ENCODE data around the gene HS6ST2.

HS6ST2 gene

GRCh38 chrX:132673331-132673730, 285.1 kb downstream of the HS6ST2 start:
- no peak for DNase-seq (ENCODE audit: low spot score)

DNA sequence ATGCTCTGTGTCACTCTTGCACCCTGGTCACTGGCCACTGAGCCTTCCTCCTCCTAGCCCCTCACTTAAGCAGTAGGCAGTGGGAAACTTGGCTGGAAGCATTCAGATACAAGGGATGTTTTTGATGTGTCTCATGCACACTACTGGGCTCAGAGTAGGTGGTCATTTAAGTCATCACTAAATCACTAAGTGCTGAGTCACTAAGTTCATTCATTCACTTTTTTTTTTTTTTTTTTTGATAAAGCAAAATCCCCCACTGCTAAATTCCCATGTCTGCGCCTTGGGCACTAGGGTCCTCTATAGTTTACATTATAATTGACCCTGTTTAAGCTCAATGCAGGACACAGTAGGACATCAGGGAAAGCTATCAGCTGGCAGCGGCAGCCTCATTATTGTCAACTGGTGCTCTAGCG, 287.2 kb downstream of the HS6ST2 start:
- DNase-seq (ENCODE audit: low spot score) = no peak

DNA sequence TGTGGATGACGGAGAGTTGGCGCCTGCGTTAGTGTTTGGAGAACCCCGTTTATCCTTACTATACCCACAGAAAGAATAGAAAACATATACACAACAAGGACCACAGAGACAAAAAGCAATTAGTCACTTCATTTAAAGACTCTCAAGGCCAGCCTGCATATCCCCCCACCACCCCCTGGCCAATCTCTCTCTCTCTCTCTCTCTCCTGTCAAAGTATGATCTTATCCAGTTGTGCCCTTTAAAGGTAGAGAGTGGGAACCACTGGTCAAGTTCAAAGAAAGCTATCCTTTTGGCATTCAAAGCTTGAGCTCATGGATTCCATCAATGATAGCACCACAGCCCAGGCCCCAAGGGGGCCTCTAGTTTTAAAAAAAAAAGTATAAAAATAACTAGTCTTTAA, 289.3 kb downstream of the HS6ST2 start:
- DNase-seq (ENCODE audit: low spot score) = no peak

DNA sequence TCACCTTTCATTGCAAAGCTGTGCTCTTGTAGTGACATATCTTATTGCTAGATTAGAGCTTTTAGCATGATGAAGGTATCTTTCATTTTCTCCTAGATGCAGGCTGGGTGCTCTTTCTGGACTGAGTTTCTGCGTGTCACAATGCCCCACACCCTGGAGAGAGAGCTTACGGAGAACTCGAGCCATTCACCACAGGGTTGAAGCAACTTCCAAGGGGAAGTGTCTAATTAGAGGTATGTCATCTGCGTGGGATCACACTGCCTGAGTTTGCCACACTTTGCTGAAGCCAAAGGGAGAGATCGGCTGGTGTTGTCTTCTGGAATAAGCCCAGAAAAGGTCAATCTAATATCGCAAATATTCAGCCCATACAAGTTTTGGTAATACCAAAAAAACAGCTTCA, 290.3 kb downstream of the HS6ST2 start:
- no peak for DNase-seq (ENCODE audit: low spot score)

- DNase-seq (ENCODE audit: low spot score) = no peak
Observed at GRCh38 chrX:132665676-132666075, 292.8 kb downstream of the HS6ST2 start.

- no peak for DNase-seq (ENCODE audit: low spot score)
Observed at GRCh38 chrX:132664273-132664672, 294.2 kb downstream of the HS6ST2 start.

GRCh38 chrX:132662844-132663243, 295.6 kb downstream of the HS6ST2 start:
- no peak for DNase-seq (ENCODE audit: low spot score)

- no peak for DNase-seq (ENCODE audit: low spot score)
Observed at GRCh38 chrX:132657876-132658275, 300.6 kb downstream of the HS6ST2 start.

DNA sequence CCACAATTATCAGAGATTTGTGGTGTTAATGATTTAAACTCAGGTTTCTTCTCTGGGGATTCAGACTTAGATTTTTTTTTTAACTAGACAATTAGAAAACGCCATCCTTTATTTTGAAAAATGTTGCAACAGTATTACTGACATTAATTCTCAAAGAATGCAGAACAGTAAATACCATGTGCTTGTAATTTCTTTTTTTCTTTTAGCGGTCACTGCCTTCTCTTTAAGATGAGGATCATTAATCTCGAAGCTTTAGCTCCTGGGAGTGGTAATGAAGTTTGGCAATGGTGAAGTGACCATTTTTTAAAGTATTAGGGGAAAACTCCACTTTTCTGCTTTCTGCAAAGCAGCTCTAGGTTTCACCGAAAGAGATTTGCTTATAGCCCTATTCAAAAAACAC, 305.6 kb downstream of the HS6ST2 start:
- no peak for DNase-seq (ENCODE audit: low spot score)

GRCh38 chrX:132651421-132652086, 306.9 kb downstream of the HS6ST2 start:
- DNase-seq (ENCODE audit: low spot score) = no peak

DNA sequence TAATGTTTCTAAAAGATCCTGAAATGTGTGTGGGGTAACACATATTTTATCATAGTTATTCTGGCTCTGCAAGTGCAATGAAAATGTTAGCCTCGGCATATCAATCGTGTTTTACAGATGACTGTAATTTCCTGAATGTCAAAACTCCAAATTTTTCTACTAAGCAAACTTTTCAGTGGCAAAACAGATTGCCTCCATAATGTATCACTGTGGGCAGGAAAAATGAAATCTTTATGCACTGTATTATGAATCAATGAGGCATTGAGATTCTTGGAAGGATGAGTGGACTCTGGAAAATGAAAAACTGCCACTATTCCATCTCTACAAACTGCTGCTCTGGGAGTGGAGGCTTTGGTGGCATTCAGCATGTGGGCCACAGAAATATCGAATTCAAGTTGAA, 309.5 kb downstream of the HS6ST2 start:
- DNase-seq (ENCODE audit: low spot score) = no peak

DNA sequence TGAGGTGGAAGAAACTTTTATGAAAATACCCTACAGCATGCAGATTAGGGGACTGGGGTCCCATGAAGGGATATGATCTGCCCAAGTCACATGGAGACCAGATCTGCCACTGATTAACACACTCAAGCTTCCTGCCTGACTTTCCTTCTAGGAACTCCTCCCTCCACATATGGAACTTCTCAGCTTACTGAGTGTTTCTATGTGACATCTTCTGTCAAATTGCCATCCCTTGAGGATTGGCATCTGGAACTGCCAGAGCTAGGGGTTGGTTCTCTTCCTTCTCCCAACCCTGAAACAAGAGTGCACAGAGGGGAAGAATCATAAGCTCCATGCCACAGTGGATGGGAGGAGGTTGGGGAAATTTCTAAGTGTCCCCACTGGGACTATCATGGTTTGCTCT, 319.0 kb downstream of the HS6ST2 start:
- DNase-seq (ENCODE audit: low spot score) = no peak

- no peak for DNase-seq (ENCODE audit: low spot score)
Observed at GRCh38 chrX:132638313-132638712, 320.1 kb downstream of the HS6ST2 start.

DNA sequence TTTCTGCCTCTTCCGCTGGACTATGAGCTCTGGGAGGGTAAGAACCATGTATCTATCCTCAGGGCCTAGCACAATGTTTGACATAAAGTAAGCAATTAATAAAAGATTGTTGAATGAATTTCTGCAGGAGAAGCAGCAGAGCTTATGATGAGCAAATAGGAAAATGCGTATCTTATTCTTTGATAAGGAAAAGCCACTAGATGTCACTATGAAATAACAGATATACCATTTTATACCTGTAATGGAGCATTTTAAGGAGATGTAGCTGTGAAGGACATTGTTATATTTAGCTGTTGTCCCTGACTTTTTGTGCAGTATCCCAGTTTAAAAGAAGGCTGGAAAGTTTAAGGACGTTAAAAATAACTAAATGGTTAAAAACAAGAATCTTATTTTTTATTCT, 322.3 kb downstream of the HS6ST2 start:
- no peak for DNase-seq (ENCODE audit: low spot score)

DNA sequence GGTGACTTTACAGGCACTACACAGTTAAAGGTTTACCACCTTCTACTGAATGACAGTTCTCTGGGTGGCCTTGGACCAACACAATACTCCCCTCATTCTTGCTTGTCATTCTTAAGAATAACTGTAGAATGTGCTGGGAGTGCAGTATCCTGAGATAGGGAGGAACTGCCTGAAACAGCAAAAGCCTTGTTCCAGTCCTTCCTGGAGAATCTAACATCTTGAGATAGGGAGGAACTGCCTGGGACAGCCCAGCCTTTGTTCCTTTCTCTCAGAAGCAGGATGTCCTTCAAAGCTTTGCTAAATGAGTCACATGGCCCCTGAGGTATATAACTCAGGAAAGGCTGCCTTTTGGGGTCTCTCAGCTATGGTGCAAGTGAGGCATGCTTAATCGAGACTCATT, 323.9 kb downstream of the HS6ST2 start:
- DNase-seq (ENCODE audit: low spot score) = no peak

GRCh38 chrX:132631579-132632232, 326.7 kb downstream of the HS6ST2 start:
- peak; percentile 18 for DNase-seq (ENCODE audit: low spot score)

DNA sequence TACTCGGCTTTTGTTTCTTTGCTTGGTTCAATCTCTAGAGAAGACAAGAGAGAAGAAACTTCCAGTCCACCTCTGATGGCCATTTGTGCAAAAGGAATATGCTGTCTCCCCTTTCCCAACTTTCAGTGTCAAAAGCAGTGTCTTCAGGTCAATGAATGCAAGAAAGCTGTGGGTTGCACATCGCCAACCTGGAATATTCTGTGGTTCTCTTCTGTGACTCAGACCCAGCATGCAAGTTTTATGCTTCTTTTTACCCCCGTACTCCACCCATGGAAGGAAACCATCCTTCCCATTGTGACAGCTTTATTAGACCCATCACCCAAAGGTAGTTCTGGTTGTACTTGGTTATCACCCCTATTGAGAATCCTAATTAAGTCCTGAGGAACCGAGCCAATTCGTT, 334.0 kb downstream of the HS6ST2 start:
- no peak for DNase-seq (ENCODE audit: low spot score)

- no peak for DNase-seq (ENCODE audit: low spot score)
Observed at GRCh38 chrX:132623942-132624341, 334.5 kb downstream of the HS6ST2 start.

DNA sequence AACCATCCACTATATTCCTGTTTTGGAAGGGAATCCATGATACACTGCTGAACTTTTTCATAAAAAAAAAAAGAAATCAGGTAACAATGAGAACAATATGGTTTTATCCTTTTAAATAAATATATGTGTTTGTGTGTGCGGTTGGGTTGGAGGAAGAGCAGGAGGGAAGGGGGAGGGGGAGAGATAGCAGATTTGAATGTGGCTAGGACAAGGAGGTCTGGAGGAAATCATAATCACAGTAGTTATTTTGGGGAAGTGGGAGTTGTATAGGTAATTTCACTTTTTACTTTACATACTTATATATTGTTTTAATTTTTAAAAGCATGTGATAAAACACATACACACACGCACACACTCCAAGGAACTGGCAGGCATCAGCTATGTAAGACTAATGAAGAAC, 335.1 kb downstream of the HS6ST2 start:
- no peak for DNase-seq (ENCODE audit: low spot score)

GRCh38 chrX:132622130-132622529, 336.3 kb downstream of the HS6ST2 start:
- peak; percentile 38 for DNase-seq (ENCODE audit: low spot score)

- no peak for DNase-seq (ENCODE audit: low spot score)
Observed at GRCh38 chrX:132618810-132619209, 339.6 kb downstream of the HS6ST2 start.

GRCh38 chrX:132615391-132616131, 342.9 kb downstream of the HS6ST2 start:
- DNase-seq (ENCODE audit: low spot score) = peak; percentile 62

- DNase-seq (ENCODE audit: low spot score) = no peak
Observed at GRCh38 chrX:132614297-132614696, 344.1 kb downstream of the HS6ST2 start.
